ENCODE results near the gene KLRF2.

GRCh38 chr12:9928607-9929006 lies 47.3 kb downstream of the KLRF2 start:
- TF ChIP-seq, protein P1, sequence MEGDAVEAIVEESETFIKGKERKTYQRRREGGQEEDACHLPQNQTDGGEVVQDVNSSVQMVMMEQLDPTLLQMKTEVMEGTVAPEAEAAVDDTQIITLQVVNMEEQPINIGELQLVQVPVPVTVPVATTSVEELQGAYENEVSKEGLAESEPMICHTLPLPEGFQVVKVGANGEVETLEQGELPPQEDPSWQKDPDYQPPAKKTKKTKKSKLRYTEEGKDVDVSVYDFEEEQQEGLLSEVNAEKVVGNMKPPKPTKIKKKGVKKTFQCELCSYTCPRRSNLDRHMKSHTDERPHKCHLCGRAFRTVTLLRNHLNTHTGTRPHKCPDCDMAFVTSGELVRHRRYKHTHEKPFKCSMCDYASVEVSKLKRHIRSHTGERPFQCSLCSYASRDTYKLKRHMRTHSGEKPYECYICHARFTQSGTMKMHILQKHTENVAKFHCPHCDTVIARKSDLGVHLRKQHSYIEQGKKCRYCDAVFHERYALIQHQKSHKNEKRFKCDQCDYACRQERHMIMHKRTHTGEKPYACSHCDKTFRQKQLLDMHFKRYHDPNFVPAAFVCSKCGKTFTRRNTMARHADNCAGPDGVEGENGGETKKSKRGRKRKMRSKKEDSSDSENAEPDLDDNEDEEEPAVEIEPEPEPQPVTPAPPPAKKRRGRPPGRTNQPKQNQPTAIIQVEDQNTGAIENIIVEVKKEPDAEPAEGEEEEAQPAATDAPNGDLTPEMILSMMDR (IDR thresholded peaks at IDR 0.05) = no peak
- TF ChIP-seq POLR2A (IDR thresholded peaks at IDR 0.05) (no peak), POLR2AphosphoS5 (IDR thresholded peaks at IDR 0.05) (no peak)

Measured in stomach (tissue), 4 donors.